SK-N-DZ (cell line): ENCODE measurements around the gene DDHD1.
"Not testable (repeated sequence)": the region's sequence is repeated elsewhere in the genome, so short reads cannot be mapped to it uniquely, and the experiment has no call there.

ENCODE experiments used
- DNase-seq: peaks from one replicate; pipeline ENCODE4 v3.0.0-alpha.2; 2015; ENCODE audit warnings: low spot score

Gene DDHD1

DNA sequence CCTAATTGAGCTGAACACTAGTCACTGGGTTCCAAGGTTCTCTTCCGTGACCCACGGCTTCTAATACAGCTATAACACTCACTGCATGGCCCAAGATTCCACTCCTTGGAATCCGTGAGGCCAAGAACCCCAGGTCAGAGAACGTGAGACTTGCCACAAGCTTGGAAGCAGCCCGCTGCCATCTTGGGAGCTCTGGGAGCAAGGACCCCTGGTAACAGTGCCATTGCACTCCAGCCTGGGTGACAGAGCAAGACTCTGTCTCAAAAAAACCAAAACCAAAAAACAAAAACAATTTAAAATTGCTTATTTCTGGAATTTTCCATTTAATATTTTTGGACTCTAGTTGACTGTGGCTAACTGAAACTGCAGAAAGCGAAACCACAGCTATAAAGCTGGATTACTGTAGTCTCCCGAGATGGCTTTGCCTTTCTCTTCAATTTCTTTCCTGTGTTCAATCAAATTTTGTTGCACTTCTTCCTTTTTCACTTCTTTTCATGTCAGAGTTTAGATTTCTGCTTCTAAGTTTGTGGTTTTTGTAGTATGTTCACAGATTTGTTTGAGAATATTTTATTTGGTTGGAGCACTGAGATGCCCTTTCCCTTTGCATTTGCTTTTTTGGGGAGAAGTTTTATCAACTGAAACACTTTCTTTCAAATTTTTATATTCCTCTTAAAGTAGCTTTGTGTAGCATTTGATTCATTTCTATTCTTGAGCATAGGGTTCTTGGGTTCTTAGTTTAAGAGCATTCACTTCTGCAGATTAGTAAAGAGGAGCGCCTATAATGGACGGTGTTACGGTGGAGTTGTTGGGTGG, 44.6 kb downstream of the DDHD1 start:
- no peak for DNase-seq

DNA sequence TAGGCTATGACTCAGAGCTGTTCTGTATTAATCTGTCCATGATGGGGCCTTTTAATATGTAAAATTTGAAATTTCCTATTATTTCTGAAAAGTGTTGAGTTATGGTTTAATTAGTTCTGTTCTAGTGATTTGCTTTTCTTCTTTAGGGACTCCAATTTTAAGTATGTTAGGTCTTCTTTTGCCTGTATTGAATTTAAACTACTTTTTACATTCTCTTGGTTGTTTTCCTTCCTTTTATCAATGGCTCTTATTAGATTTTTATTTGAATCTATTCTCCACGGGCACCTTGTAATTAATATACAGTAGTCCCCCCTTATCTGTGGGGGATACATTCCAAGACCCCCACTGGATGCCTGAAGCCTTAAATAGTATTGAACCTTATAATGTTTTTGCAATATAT, 46.4 kb downstream of the DDHD1 start:
- DNase-seq, result no peak

DNA sequence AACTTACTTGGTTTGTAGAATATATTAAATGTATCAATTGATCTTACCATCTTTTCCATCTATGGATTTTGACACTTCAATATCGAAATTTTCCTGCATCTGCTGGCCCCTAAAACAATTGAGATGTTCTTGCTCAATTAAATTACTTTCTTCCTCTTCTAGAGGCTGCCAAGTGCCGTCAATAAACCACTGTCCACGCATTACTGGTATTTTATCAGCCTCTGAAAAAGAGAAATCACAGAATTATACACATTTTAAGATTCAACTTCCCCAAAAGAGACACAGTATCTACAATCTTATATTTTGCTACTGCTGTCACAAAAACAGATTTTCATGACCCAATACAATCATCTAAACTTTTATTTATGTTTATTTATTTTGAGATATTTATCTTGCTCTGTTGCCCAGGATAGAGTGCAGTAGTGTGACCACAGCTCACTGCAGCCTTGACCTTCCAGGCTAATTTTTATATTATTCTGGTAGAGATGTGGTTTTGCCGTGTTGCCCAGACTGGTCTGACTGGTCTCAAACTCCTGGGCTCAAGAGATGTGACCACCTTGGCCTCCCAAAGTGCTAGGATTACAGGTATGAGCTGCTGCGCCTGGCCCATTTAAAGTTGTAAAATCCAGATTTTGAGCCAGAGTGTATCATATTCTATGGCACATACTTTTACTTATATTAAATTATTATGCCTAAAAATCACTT, 49.3 kb downstream of the DDHD1 start:
- no peak for DNase-seq

DNA sequence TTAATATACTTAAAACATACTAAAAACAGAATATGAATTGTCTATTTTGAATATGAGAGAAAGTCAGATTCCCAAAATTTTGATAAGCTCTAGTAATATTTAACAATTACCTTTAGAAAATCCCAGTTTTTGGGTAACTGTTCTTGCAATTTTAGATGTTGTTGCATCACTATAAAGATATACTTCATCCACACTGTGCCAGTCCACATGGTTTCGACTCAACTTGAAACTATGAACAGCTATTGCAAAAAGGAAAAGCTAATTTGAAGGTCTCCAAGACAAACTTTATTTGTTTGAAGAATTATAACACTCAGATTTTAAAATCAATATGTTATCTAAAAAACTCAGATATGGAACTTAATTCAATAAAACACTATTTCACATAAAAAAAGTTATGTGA, 59.9 kb downstream of the DDHD1 start:
- DNase-seq, result no peak

DNA sequence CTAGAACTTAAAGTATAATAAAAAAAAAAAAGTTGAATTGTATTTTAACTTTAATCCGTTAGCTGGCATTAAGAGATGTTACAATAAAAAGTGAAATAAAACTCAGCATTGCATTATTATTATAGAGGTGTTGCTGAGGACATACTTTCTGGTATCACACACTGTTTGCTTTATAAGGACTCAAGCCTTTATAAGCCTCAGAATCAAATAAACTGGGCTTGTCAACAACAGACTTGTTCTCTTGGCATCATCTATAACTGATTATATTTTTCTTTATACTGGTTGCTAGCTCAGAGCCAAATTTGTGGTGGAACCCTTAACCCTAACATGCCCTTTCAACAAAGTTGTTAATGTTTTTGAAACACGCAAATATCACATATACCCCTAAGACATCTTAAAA, 62.3 kb downstream of the DDHD1 start:
- DNase-seq, result no peak

DNA sequence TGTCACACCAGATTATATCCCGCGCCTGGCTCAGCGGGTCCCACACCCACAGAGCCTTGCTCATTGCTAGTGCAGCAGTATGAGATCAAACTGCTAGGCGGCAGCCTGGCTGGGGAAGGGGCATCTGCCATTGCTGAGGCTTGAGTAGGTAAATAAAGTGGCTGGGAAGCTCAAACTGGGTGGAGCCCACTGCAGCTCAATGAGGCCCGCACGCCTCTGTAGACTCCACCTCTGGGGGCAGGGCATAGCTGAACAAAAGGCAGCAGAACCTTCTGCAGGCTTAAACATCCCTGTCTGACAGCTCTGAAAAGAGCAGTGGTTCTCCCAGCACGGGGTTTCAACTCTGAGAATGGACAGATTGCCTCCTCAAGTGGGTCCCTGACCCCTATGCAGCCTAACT, 68.2 kb downstream of the DDHD1 start:
- not testable (repeated sequence) for DNase-seq

DNA sequence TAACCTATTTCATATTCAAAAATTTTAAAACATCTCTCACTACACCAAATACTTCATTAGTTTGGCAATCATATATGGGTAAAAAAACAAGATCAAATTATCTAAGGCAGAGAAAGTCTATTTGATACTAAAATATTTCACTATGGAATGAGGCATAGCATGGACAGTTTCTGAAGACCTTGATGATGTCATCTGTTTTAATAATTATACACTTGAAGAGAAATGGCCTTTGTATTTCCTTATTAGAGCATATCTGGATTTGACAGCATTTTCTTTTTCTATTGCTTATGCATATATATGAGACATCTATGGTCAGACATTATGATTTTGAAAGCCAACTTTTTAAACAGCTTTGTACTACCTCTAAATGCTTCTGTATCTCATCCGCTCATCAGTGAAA, 88.6 kb downstream of the DDHD1 start:
- no peak for DNase-seq

DNA sequence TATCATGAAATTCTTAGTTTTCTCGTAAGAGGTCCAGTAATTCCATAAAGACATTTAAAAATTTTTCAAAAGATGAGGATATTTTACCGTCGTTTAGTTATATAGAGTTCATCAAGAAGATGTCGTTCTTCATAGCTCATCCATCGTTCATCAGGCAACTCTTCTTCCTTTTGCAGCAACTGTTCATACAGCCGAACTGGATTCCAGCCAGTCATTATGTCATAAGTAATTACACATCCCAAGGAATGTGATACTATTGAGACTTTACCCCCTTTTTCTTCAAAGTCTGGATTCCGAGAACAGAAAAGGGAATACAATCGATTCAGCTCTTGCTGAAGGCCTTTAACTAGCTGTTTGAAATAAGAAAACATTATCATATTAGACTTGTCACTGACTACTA, 90.3 kb downstream of the DDHD1 start:
- DNase-seq, result no peak

DNA sequence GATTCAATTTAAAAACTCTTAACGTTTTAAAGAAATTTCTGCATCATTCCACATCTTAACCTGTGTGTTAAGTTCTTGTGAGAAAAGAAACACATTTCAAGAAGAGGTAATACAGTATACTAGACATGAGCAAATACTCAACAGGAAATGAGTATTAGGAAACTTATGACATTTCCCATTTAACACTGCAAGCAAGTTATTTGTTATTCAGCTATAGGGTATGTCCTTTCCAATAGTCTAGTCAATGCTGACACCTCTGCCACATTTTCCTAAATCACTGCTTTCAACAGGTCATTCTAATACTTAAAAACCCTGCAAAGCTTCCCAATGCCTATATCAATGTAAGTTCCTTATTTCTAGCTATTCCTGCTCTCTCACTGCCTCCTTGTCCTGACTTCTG, 93.1 kb downstream of the DDHD1 start:
- DNase-seq, result no peak

DNA sequence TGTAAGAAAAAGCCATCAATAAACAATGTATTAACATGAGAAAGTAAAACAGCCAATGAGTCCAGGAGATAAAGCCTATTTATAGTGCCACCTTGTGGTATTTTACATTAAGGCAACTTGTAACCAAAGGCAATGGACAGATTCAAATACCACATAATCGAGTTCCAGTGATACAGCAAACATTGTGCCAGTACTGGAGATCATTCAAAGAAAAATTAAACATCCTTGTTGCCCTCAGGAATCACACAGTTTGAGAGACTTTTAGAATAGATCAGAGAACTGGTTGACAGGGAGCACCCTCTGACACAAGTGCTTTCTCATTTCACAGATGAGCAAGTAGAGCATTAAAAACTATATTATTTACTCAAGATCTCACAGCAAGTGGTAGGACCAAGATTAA, 98.1 kb downstream of the DDHD1 start:
- peak; percentile 32 for DNase-seq

DNA sequence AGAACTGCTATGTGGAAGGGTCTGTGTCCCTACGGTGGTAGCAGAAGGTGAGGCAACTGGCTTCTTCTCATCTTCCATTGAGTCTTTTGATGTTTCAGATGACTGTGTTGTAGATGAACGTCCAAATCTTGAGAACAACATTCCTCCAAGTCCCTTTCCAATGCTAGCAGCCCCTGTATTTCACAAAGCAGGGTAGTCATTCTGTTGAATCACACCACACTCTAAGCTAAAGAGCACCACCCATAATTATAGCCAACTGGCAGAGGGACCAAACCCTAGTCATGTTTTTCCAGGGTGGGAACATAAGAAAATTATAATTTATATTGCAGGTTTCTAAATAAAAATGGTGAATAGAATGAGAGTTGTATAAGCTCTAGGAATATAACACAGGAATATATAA, 98.7 kb downstream of the DDHD1 start:
- no peak for DNase-seq

DNA sequence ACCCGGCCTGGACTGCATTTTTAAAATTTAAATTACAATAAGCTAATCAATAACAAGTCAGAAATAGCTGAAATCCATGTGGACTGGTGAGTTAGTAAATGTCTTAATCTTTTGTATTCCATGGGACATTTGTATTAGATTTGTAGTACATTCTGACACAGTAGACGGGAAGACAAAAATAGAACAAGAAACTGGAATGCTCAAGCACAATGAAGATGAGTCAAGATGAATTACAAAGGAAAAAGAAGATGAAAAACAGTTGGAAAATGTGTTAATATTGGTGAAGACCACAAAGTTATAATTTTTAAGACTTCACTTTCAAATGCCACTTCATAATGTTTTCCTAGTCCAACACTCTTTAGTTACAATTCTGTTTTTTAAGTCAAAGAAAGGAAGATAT, 104.5 kb downstream of the DDHD1 start:
- DNase-seq, result no peak

DNA sequence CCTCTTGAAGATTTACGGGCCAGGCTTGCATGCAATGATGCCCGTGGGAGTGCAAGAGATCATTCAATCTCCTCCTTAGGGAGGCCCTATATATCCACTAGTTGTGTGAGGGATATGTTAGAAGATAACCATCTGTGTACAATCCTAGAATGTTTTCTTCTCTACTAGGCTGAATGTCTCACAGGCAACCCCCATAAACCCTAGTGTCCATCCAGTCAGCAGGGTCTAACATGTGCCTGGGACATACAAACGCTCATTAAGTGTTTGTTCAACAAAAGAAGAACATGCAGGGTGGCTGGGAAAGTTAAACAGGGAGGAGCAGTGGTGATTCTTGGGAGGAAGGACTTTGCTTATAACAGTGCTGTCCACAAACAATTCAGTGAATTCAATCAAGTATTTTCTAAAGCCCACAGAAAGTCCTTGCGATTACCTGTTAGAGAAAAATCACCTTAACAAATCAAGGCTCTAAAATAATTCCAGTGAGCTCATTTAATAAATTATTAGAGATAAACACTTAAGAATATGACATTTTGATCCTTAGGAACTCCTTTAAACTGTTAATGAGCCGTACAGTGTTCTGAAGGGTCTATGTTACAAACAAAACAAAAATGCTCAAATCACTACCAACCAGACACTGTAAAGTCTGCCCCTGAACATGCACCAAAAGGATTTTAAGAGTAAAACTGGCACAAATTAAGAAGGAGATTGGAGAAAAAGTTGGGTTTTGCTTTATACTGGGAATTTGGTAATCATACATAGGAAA, 105.6 kb downstream of the DDHD1 start:
- DNase-seq, result no peak

DNA sequence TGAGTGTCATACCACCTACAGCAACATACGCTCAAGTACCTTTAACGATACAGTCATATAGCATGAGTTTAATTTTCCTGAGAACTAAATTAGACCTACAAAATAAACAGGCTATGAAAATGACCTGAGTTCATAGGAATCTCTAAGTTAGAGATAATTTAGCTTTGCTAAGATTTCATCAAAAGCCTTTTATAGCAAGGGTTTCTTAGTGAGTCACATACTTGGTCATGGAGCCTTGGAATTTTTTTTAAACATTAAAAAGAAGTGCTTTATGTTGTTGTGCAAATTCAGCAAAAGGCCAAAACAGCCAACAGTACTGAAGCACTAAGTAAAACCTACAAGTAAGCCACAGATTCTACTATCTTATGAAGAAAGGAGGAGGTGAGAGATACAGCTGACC, 108.6 kb downstream of the DDHD1 start:
- no peak for DNase-seq

DNA sequence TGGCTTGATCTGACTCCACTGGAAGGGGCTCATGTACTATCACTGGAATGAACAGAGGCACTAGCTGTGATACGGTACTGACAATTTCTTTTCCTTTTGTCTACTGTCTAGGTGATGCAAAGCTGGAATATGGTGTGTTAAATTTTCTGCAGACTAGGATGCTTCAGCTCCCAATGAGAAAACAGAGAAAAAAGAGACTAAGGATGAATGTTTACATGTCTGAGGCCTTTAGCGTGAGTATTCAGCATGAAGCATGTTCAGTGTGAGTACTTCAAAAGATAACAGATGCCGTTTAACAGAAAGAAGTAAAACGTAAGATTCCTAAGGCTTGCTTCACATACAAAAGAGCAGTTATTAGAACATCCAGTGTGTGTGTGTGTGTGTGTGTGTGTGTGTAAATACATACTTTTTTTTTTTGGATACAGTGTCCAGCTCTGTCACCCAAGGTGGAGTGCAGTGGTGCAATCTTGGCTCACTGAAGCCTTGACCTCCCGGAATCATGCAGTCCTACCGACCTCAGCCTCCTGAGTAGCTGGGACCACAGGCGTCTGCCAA, 110.0 kb downstream of the DDHD1 start:
- DNase-seq, result no peak

DNA sequence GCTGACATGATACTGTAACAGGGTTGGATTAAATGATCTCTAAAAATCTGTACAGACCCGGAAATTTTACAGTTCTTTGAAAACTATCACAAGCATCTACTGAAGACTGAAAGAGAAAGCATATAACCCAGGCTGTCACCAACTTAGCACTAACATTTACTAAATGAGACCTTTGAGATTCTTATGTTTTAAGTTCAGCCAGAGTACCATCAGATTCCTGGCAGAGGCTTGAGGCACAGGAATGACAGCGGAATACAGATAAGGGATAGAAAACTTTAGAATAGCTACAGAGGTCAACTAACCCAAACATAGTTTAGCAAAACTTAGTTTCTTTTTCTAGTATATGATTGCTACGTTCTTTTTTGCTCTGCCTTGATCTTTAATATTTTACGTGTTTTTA, 110.6 kb downstream of the DDHD1 start:
- no peak for DNase-seq

DNA sequence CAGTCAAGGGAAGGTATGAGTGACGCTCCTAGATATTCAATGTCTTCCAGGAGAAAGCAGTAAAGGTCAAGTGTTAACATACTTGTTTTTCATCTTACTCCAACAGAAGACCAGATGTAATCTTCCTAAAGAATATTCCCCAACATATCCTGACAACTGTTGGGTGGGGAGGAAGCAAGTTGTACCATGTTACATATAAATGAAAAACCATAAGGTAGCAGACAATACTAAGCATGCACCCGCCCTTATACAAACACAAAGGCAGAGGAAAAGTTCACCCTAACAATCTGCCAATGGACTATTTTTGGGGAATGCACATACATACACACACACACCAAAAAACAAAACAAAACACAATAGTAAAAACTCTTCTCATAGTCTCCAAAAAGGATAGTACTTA, 112.1 kb downstream of the DDHD1 start:
- no peak for DNase-seq

DNA sequence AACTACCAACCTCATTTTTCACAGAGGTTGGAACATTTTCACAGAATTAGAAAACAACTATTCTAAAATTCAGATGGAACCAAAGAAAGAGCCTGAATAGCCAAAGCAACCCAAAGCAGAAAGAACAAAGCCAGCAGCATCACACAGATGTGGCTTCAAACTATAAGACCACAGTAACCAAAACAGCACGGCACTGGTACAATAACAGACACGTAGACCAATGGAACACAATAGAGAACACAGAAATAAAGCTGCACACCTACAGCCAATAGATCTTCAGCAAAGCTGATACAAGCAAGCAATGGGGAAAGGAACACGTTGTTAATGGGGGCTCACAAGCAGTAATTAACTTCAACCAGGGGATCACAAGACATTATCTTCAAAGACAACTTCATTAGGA, 114.5 kb downstream of the DDHD1 start:
- no peak for DNase-seq

DNA sequence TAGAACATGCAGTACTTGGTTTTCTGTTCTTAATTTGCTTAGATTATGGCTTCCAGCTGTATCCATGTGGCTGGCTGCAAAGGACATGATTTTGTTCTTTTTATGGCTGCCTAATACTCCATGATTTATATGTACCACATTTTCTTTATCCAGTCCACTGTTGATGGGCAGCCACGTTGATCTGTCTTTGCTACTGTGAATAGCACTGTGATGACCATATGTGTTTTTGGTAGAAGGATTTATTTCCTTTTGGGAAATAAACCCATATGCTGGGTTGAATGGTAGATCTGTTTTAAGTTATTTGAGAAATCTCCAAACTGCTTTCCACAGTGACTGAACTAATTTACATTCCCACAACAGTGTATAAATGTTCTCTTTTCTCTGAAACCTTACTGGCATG, 116.1 kb downstream of the DDHD1 start:
- DNase-seq, result no peak

DNA sequence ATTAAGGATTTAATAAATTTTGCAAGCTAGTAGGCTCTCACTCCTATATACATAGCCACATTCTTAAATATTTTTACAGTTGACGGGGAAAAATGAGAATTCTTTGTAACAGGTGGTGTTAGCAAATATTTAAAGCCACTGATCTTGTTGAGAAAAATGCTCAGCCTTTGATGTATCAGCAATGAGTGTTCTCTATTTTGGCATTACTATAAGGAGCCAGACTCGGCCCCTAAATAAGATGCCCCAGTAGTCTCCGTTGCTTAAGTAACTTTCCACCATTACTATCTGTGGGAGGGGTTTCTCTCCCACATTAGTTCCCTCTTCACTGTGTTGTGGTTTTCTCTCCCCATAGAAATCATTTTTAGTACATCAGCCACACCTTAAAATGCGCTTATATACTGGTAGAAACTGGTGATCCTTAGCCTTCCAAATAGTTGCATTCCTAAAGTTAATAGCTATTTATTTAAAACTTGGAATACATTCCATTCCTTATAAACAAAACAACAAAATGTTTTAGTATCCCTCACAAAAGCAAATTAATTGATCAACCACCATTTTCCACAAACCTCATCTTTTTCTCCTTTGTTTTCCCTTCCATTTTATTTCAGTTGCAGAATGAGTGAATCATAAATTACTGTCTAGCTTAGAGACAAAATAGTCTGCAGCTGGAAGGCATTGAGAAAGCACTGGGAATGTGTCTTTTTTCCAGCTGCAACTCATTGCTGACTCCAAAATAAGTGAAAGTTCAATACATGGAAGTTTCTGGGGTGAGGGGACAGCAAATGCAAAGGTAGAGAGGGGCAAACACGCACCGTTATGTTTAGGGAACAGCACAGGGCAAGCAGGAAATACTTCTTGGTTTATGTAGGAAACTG, 117.5 kb downstream of the DDHD1 start:
- DNase-seq, result no peak

DNA sequence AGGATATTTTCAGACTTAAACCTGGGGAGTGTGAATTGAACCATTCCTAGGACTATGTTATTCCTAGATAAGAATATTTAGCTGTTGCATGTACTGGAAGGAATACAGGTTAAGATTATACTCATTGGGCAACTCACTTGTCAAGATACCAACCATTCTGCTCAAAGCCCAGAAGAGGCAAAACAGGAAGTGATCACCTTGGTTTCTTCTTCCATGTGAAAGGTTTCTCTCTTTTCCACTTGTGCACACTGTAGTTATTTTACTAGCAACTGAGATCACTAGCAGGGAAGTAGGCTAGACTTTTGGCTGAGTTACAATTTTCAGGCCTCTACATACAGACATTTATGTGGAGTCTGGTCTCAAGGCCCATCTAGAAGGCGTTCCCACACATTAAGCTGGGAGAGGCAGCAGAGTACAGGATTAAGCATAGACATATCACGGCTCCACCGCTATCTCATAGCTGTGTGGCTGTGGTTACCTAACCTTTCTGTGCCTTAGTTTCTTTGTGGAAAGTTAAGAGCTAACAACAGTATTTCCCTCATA, 118.4 kb downstream of the DDHD1 start:
- no peak for DNase-seq
